Dedifferentiated amniotic fluid mesenchymal stem cell (primary cell): ENCODE data around the gene HAPLN2.
"Not testable (repeated sequence)": the region's sequence is repeated elsewhere in the genome, so short reads cannot be mapped to it uniquely, and the experiment has no call there.

Experiments used
- DNase-seq: peaks from one replicate; pipeline ENCODE4 v3.0.0-alpha.2; 2016; ENCODE audit errors: extremely low spot score

The HAPLN2 gene

GRCh38 chr1:156618853-156619581 lies at the start of gene HAPLN2:
HAPLN2 (plus strand) TSS chr1:156619415; CDS start chr1:156623491, 4,076 bp downstream.
- DNase-seq: no peak

DNA sequence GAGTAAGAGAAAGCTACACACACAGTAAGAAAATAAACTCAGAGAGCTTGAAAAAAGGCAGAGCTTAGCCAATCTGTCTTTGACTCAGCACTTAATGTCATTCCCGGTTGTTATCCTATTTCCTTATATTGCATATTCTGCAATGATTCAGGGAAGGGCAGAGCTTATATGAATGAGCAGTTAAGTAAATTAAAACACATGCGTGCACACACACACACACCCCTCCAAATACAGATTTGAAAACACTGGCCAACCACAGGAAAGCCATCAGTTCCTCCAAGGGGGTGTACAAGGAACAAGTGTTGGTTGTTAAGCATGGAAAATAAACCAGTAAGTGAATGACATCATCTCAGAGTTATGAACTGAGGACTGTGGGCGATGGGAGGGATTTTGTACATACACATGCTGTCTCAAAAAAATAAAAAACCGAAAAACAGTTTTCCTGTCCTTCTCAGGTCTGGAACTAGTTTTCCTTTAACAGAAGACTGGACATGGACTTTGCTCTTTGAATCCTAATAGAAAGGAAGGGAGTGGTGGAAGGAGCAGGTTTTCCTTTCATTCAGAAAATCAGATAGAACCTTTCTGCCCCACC lies 47.9 kb upstream of the HAPLN2 start:
- DNase-seq: peak; percentile 94

DNA sequence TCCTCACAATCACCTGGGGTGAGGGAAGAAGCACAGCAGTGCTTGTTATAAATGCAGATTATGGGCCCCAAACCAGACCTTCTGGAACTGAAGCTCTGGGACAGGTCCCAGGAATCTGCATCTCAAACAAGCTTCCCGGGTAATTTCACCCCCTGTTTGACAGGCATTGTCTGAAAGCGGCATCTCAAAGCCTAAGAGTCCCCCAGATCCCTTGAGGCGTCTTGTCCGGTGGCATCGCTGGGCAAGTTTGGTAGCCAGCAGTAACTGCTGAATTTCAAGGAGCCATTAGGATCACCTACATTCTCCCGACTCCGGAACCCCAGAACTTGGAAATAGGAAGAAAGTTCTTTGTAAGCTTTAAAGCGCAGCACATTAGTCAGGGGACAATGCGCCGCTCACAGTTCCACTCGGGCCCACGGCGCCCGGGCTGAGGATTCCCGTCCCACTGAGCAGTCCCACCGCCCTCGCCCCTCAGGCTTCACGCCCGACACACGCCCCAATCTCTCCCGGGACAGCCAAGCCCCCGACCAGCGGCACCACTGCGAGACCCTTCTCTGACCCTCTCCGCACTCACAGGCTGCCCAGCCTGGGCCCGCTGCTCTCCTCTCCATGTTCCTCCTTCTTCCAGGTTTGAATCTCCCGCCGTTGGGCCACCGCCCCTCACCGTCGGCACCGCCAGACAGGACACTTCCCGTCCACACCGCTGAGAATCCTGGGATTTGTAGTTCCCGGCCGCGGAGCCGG lies 47.1 kb upstream of the HAPLN2 start, which contains the start of gene IQGAP3:
Gene IQGAP3, minus strand, starts transcription at position 647 of the 744 bp plus-strand sequence. Its CDS starts 36 bp downstream, at position 611.
- DNase-seq: peak; percentile 68

GRCh38 chr1:156572663-156573018 lies 46.6 kb upstream of the HAPLN2 start:
- DNase-seq: no peak

DNA sequence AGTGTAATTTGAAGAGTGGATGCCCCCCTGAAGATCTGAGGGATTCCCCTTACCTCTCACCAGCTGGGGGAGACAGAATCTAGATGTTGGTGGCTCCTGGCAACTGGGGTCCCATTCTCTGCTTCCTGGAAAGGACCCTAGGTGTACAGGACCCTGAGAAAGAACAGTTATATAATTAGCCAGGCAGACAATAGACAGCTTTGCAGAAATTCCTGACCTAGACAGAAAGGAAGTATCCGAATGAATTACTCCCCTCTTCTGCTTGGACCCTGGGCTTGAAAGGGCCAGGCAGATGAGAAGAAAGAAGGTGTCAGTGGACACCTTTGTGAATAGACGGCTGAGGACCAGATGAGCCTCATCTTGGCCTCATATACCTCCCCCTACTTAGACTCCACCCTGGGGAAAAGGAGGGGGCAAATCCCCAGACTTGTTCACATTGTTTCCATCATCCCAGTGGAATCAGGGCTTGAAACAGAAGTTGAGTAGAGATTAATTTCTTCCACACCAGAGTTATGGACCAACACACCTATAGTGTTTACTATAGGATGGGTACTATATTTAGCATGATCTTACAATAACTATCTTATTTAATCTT lies 45.1 kb upstream of the HAPLN2 start:
- no peak for DNase-seq

DNA sequence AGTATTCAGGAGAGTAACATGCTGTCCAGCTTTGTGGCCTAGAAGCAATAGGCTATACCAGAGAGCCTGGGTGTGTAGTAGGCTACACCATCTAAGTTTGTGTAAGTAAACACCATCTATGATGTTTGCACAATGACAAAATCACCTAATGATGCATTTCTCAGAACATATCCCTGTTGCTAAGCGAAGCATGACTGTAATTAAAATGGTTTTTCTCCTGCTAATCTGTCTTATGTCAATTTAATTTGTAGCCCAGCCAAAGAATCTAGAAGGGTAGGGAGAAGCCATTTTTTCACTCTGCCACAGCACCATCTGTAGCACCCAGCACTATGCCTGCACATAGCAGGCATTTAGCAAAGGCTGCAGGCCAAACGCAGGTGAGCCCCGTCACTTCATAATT lies 41.7 kb upstream of the HAPLN2 start:
- no peak for DNase-seq

- no peak for DNase-seq
Observed at GRCh38 chr1:156578055-156578454, 41.2 kb upstream of the HAPLN2 start.

GRCh38 chr1:156579472-156579871 lies 39.7 kb upstream of the HAPLN2 start, which contains the start of gene TTC24:
TTC24 (plus strand) TSS chr1:156579723; CDS start chr1:156581365, 1,642 bp downstream.
- DNase-seq: no peak

DNA sequence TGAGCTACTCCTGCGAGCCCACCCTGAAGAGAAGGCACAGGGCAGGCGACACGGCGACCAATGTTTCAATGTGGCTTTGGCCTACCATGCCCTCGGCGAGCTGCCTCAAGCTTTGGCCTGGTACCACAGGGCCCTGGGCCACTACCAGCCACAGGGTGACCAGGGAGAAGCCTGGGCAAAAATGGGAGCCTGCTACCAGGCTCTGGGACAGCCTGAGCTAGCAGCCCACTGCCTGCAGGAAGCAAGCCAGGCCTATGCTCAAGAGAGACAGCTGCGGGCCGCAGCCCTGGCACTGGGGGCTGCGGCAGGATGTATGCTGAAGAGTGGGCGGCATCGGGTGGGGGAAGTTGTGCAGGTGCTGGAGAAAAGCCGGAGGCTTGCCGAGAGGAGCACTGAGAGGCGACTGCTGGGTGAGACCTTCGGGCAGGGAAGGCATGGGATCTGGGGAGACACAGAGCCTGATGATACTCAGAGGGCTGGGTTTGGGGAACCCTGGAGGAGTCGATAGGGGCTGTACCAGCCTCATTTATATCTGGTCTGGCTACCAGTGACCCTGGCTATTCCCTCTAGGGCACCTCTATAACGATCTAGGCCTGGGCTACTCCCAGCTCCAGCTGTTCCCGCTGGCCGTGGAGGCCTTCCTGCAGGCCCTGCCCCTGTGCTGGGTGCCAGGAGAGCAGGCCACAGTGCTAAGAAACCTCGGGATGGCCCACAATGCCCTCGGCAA lies 37.4 kb upstream of the HAPLN2 start:
- DNase-seq: no peak

DNA sequence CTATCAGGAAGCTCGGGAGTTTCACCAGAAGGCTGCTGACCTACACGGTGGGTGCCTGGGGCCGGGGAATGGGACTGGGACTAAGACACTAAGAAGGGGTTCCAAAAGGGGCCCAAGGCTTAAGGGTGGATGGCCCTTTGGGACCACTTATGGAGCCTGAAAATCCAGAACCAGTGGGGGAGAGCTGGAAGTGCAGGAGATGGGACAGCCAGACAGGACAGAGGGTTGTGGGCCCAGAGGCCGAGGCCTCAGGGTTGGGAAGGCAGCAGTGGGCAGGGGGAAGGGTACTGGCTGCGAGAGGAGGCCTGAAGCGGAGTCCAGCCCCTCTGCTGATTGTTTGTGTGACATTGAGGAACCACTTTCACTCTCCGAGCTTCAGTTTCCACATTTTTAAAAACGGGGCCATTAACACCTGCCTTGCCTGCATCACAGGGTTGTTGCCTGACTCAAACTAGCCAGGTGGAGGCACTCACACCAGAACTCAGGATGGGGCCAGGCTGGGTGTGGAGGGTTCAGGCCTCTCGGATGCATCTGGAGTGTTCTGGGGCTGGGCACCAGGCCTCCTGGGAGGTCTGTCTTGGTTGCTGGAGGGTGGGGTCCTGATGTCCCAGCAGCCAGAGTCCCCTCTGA lies 36.7 kb upstream of the HAPLN2 start:
- DNase-seq: no peak

GRCh38 chr1:156583821-156584622 lies 35.2 kb upstream of the HAPLN2 start:
- peak; percentile 82 for DNase-seq

DNA sequence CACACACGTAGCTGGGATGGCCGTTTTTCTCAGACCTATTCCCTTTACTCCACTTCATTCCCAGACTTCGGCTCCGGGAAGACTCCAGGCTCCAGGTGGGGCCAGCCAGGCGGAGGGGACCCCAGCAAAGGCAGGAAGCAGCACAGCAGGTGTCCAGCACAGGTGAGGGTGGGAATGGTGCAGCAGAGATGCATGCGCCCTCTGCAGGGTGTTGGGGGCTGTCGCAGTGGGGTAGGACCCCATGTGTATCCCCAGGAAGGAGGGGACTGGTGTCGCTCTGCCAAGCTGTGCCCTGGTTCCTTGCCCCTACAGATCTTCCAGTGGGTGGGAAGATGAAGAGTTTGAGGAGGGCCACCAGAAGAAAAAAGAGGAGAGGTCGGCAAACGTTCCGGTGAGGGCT lies 34.4 kb upstream of the HAPLN2 start:
- no peak for DNase-seq

DNA sequence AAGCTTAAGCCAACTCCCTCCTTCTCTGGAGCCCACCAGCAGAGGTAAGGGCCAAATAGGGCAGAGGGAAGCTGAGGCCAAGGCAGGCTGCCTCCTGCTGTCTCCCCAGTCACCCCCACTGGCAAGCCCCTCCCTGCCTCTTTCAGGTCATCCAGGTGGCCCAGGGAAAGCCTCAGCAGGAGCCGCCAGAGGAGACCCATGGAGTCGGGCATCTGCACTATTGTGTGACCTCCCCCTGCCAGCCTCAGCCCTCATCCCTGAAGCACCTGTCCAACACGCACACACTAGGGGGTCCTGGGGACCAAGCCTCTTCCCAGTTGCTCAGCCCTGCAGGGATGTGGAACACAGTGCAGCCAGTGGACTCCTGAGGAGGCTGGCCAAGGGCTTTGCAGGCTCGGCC lies 32.9 kb upstream of the HAPLN2 start:
- no peak for DNase-seq

GRCh38 chr1:156586892-156587477 lies 32.2 kb upstream of the HAPLN2 start:
- DNase-seq: no peak

DNA sequence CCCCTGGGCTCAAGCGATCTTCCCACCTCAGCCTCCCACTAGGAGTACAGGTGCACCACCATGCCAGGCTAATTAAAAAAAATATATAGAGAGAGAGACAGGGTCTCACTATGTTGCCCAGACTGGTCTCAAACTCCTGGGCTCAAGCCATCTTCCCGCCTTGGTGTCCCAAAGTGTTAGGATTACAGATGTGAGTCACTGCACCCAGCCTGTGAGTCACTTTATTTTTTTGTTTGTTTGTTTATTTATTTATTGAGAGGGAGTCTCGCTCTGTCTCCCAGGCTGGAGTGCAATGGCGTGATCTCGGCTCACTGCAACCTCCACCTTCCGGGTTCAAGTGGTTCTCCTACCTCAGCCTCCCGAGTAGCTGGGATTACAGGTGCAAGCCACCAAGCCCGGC lies 31.3 kb upstream of the HAPLN2 start:
- not testable (repeated sequence) for DNase-seq

GRCh38 chr1:156589546-156589945 lies 29.7 kb upstream of the HAPLN2 start:
- DNase-seq: no peak

DNA sequence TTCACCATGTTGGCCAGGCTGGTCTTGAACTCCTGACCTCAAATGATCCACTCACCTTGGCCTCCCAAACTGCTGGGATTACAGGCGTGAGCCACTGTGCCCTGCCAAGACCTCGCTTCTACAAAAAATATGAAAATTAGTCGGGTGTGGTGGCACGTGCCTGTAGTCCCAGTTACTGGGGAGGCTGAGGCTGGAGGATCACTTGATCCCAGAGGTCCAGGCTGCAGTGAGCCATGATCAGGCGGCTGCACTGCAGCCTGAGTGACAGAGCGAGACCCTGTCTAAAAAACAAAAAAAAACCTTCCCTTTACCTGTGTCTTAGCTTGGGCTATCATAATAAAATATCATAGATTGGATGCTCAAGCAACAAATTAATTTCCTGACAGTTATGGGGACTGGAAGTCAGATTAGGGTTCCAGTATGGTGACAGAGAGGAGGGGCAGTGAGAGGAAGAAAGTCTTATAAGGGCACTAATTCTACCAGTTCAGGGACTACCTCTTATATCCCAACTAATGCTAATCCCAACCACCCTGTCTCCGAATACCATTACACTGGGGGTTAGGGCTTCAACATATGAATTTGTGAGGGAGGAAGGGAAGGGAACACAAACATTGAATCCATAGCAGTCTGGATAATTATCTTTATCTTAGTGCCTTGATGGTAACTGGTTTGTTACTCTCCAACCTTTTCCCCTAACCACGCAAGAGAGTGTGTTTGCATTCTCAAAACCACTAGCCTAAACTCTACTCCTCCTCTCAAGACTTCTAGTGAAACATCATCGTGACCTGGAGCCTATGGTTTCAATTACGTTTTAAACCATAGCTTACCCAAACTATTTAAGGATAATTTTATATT lies 28.7 kb upstream of the HAPLN2 start:
- no peak for DNase-seq

GRCh38 chr1:156591181-156591431 lies 28.1 kb upstream of the HAPLN2 start:
- no peak for DNase-seq

DNA sequence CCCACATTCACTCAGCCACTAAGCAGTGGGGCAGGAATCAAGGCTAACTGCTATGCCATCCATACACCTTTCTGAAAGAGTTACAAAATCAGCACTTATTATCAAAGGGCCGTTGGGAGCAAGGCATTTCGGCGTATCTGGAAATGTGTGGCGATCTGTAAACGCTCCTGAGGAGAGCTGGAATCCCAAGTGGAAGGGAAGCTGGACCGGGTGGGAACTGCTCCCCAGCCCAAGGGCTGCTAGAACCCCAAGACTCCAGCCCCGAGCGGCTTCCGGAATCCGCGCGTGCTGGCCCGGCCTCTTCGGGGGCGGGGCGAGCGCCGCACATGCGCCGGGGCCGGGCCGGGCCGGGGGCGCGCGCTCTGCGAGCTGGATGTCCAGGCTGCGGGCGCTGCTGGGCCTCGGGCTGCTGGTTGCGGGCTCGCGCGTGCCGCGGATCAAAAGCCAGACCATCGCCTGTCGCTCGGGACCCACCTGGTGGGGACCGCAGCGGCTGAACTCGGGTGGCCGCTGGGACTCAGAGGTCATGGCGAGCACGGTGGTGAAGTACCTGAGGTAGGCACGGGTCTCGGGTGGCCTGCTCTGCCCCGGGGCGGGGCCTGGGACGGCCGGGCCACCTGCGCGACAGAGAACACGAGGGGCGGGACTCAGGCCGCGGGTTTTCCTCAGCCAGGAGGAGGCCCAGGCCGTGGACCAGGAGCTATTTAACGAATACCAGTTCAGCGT lies 27.6 kb upstream of the HAPLN2 start, which contains the start of gene NAXE:
Gene NAXE, plus strand, starts transcription at position 345 of the 726 bp plus-strand sequence. Its CDS starts 29 bp downstream, at position 374.
- peak; percentile 36 for DNase-seq
